ENCODE measurements around the gene SMS.

DNA sequence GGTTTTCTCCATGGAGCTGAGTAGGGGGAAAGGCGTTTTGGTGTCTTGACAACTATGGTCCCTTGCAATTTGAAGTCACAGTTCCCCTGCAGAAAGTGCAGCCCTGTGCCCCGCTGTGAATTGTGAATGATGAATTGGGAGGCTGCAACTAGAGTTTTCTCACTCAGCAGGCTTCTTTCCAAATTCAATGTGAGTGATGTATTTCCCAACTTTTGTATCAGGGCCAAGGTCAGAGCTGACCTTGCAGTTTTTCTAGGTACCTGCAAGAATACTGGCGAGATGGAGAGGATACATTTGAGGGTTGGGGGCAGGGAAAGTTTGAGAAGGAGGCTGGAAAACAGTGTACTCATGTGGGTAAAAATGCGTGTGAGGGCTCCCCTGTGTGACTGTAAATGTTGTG is 103.4 kb downstream of the SMS start:
- TF ChIP-seq, protein P1, sequence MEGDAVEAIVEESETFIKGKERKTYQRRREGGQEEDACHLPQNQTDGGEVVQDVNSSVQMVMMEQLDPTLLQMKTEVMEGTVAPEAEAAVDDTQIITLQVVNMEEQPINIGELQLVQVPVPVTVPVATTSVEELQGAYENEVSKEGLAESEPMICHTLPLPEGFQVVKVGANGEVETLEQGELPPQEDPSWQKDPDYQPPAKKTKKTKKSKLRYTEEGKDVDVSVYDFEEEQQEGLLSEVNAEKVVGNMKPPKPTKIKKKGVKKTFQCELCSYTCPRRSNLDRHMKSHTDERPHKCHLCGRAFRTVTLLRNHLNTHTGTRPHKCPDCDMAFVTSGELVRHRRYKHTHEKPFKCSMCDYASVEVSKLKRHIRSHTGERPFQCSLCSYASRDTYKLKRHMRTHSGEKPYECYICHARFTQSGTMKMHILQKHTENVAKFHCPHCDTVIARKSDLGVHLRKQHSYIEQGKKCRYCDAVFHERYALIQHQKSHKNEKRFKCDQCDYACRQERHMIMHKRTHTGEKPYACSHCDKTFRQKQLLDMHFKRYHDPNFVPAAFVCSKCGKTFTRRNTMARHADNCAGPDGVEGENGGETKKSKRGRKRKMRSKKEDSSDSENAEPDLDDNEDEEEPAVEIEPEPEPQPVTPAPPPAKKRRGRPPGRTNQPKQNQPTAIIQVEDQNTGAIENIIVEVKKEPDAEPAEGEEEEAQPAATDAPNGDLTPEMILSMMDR (IDR thresholded peaks at IDR 0.05), result no peak
- no peak for TF ChIP-seq POLR2A (IDR thresholded peaks at IDR 0.05)

Measured in testis (tissue), 2 donors.